GM19468 (cell line): ENCODE data around the gene SNRNP48.
A peak's percentile ranks its signal among the peaks of the same experiment; 100 is the strongest.

Experiments
- ATAC-seq: cut with Tn5 transposase; IDR thresholded peaks from one replicate; pipeline ENCODE4 v1.9.1; 2021; ENCODE audit warnings: mild to moderate bottlenecking, moderate library complexity, moderate number of reproducible peaks; ENCODE audit not compliant: unreplicated experiment; ENCODE audit errors: extremely low read depth

Gene SNRNP48

GRCh38 chr6:7589949-7590917 lies at the start of gene SNRNP48:
TSS of gene SNRNP48 (plus strand) at chr6:7590198. CDS start at chr6:7590258, 60 bp downstream.
- ATAC-seq, result peak; percentile 99

GRCh38 chr6:7540595-7540994 lies 49.4 kb upstream of the SNRNP48 start:
- ATAC-seq, result no peak

GRCh38 chr6:7541175-7542064 lies 48.6 kb upstream of the SNRNP48 start, which contains the start of gene DSP:
TSS of gene DSP (plus strand) at chr6:7541671. CDS start at chr6:7541916, 245 bp downstream.
- ATAC-seq, result no peak

GRCh38 chr6:7542065-7542873 lies 47.7 kb upstream of the SNRNP48 start:
- no peak for ATAC-seq

GRCh38 chr6:7542874-7543624 lies 46.9 kb upstream of the SNRNP48 start:
- ATAC-seq, result no peak

- no peak for ATAC-seq
Measured at GRCh38 chr6:7543789-7544424, 46.1 kb upstream of the SNRNP48 start.

- no peak for ATAC-seq
Measured at GRCh38 chr6:7544597-7544996, 45.4 kb upstream of the SNRNP48 start.

GRCh38 chr6:7545316-7546019 lies 44.5 kb upstream of the SNRNP48 start:
- no peak for ATAC-seq

- no peak for ATAC-seq
Measured at GRCh38 chr6:7546020-7546369, 44.0 kb upstream of the SNRNP48 start.

- no peak for ATAC-seq
Measured at GRCh38 chr6:7546383-7546782, 43.6 kb upstream of the SNRNP48 start.

- ATAC-seq, result no peak
Measured at GRCh38 chr6:7546896-7547295, 43.1 kb upstream of the SNRNP48 start.

- ATAC-seq, result no peak
Measured at GRCh38 chr6:7547315-7547714, 42.7 kb upstream of the SNRNP48 start.

- no peak for ATAC-seq
Measured at GRCh38 chr6:7550433-7550801, 39.6 kb upstream of the SNRNP48 start.

- no peak for ATAC-seq
Measured at GRCh38 chr6:7554533-7555275, 35.3 kb upstream of the SNRNP48 start.

- no peak for ATAC-seq
Measured at GRCh38 chr6:7555671-7556070, 34.3 kb upstream of the SNRNP48 start.

- no peak for ATAC-seq
Measured at GRCh38 chr6:7556394-7557106, 33.4 kb upstream of the SNRNP48 start.

- no peak for ATAC-seq
Measured at GRCh38 chr6:7557652-7558051, 32.3 kb upstream of the SNRNP48 start.
